ENCODE data around the gene PAX2. TPM values are rescaled to one million over a fixed set of nuclear protein-coding genes. Genes with fewer than 3 reads are reported as not detected.

The PAX2 gene
- total and polyA plus RNA-seq, 2 of the 13 experiments (the other 11 are each of a cell fraction or from before 2014, with no cell fraction given): not detected

GRCh38 chr10:100811261-100811660, 65.9 kb downstream of the PAX2 start (continued):
- TF ChIP-seq FOXP4 (CRISPR knock-in tag; IDR thresholded peaks at IDR 0.05) (no peak), HNRNPH1 (optimal IDR thresholded peaks at IDR 0.05; ENCODE audit: low read depth, low read length) (no peak), AGO2 (optimal IDR thresholded peaks at IDR 0.05; ENCODE audit: low read depth, low read length) (no peak), SOX6 (IDR thresholded peaks at IDR 0.05) (no peak), SOX6 (CRISPR knock-in tag; IDR thresholded peaks at IDR 0.05) (no peak), U2AF2 (IDR thresholded peaks at IDR 0.05; ENCODE audit: low read depth, low read length) (no peak), ZNF691 (CRISPR knock-in tag; IDR thresholded peaks at IDR 0.05; ENCODE audit: borderline replicate concordance, low read depth) (no peak), MLXIP (CRISPR knock-in tag; IDR thresholded peaks at IDR 0.05; ENCODE audit: borderline replicate concordance) (no peak)

Measured in HepG2 (cell line).